ENCODE results near the gene ZNF865.
A peak's percentile ranks its signal among the peaks of the same experiment; 100 is the strongest.

The ZNF865 gene

GRCh38 chr19:55623561-55623960, 18.1 kb downstream of the ZNF865 start:
- DNase-seq (ENCODE audit: low read depth in 2 of 2) = no peak

- peak; percentile 86 to 92 for DNase-seq (ENCODE audit: low read depth in 2 of 2)
Measured at GRCh38 chr19:55624109-55625003, 18.9 kb downstream of the ZNF865 start, which contains the start of gene ZNF784. Gene ZNF784 (minus strand): TSS chr19:55624566. CDS start chr19:55624561, 5 bp downstream.

DNA sequence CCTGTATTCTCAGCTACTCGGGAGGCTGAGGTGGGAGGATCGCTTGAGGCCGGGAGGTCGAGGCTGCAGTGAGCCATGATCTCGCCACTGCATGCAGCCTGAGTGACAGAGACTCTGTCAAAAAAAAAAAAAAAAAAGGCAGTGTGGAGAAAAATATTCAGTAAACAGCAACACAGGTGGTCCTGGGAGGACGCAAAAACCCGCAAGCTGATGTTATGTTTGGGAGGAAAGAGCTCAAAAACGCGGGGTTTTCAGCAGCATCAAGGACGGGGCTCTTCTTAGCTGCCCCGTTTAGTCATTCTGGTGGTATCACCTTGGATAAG, 19.5 kb downstream of the ZNF865 start:
- DNase-seq (ENCODE audit: low read depth in 2 of 2) = no peak

- DNase-seq (ENCODE audit: low read depth in 2 of 2) = no peak
Measured at GRCh38 chr19:55626350-55626749, 20.9 kb downstream of the ZNF865 start.

DNA sequence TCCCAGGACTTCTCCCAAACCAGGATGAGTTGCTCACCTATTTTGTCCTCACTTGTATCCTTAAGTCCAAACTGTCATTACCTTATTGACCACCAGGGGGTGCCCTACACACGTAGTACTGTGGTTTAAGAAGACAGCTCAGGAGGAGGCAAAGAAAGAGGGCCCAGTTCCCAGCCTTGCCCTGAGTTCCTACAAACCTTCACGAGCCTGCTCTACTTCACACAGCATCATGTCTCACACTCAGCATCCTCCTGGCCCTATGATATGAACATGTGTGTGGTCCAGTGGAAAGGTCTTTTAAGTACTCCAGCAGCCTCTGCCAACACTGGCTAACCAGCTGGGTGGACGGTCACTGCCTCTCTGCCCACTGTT, 27.0 kb downstream of the ZNF865 start:
- DNase-seq (ENCODE audit: low read depth in 2 of 2) = peak; percentile 59 to 81

- no peak for DNase-seq (ENCODE audit: low read depth in 2 of 2)
Measured at GRCh38 chr19:55633861-55634260, 28.4 kb downstream of the ZNF865 start.

DNA sequence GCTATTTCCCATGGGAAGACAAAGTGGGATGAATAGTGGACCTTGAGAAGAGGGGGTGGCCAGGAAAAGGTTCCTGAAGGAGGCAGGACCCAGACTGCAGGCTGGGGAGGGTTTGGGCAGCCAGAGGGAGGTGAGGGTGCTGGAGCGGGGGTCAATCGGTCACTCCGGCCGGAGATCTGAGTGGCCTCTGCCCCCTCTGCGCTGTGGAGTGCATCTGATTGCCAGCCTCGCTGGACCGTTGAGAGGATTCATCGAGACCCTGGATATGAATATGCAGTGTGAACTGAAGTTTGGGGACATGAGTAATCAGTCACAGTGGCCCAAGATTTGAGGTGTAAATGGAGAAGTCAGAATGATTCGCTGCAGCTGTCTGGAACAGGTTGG, 29.9 kb downstream of the ZNF865 start:
- no peak for DNase-seq (ENCODE audit: low read depth in 2 of 2)

- no peak for DNase-seq (ENCODE audit: low read depth in 2 of 2)
Measured at GRCh38 chr19:55635856-55636440, 30.5 kb downstream of the ZNF865 start.

DNA sequence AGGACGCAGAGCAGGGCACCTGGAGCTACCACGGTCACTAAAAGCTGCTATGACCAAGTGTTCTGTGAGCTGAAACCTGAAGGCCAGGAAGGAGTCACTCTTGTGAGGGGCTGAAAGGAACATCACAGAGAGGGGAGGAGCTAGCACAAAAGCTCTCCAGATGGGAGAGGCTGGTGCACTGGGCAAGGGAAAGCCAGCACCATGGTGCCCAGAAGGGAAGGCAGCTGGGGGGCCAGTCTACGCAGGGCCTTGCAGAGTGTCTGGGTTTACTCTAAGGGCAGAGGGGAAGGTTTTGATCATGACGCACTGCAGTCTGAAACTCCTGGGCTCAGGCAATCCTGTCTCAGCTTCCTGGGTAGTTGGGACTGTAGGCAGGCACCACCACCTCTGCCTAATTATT, 31.3 kb downstream of the ZNF865 start:
- DNase-seq (ENCODE audit: low read depth in 2 of 2) = no peak

GRCh38 chr19:55637534-55637933, 32.1 kb downstream of the ZNF865 start:
- DNase-seq (ENCODE audit: low read depth in 2 of 2) = no peak

- no peak for DNase-seq (ENCODE audit: low read depth in 2 of 2)
Measured at GRCh38 chr19:55638864-55639359, 33.5 kb downstream of the ZNF865 start.

DNA sequence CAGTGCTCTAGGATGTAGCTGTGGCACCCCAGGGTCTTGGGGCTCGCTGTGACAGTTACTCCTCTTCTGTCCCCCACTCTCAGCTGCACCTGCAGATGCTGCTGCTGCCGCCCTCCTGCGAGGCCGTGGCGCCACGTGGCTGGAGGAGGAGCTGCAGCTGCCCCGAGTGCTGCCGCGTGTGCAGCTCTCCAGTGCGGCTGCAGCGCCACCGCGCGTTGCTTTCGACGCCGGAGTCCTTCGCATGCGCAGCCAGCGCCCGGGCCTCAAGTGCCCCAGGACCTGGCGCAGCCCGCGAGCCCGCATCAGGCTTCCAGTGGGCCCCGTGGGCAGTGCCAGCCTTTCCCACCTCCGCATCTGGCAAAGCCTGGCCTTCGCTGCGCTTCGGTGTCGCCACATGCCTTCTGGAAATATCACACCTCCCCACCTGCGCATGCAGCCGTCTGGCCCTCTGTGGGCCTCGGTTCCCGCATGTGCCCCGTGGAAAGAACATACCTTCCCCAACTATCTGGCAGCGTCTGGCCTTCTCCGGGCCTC, 34.7 kb downstream of the ZNF865 start:
- no peak for DNase-seq (ENCODE audit: low read depth in 2 of 2)

GRCh38 chr19:55640577-55641425, 35.4 kb downstream of the ZNF865 start, which contains the start of gene ZNF580:
Gene ZNF580 (plus strand): TSS chr19:55641002. CDS start chr19:55642509, 1,507 bp downstream.
- no peak for DNase-seq (ENCODE audit: low read depth in 2 of 2)

- no peak for DNase-seq (ENCODE audit: low read depth in 2 of 2)
Measured at GRCh38 chr19:55641426-55642152, 36.1 kb downstream of the ZNF865 start.

DNA sequence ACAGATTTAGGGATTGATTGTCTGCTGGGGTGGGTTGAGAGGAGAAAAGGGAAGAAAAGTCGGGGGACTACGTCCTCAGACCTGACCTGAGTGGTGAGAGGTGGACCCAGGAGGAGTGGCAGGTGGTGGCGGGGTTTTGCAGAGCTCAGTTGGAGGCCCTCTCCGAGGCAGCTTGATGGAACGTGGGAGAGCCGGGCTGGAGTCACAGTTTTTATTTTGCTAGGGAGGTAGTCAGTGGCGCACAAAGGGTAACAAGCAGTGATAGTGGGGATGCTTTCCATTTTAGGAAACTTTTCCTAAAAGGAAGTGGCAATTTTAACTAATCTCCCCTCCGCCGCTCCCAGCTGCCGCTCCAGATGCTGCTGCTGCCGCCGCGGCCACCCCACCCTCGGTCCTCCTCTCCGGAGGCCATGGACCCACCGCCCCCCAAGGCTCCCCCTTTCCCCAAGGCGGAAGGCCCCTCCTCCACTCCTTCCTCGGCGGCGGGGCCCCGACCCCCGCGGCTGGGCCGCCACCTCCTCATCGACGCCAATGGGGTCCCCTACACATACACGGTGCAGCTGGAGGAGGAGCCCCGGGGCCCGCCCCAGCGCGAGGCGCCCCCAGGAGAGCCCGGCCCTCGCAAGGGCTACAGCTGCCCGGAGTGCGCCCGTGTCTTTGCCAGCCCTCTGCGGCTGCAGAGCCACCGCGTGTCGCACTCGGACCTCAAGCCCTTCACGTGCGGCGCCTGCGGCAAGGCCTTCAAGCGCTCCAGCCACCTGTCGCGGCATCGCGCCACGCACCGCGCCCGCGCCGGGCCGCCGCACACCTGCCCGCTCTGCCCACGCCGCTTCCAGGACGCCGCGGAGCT, 36.9 kb downstream of the ZNF865 start:
- DNase-seq (ENCODE audit: low read depth in 2 of 2) = no peak

DNA sequence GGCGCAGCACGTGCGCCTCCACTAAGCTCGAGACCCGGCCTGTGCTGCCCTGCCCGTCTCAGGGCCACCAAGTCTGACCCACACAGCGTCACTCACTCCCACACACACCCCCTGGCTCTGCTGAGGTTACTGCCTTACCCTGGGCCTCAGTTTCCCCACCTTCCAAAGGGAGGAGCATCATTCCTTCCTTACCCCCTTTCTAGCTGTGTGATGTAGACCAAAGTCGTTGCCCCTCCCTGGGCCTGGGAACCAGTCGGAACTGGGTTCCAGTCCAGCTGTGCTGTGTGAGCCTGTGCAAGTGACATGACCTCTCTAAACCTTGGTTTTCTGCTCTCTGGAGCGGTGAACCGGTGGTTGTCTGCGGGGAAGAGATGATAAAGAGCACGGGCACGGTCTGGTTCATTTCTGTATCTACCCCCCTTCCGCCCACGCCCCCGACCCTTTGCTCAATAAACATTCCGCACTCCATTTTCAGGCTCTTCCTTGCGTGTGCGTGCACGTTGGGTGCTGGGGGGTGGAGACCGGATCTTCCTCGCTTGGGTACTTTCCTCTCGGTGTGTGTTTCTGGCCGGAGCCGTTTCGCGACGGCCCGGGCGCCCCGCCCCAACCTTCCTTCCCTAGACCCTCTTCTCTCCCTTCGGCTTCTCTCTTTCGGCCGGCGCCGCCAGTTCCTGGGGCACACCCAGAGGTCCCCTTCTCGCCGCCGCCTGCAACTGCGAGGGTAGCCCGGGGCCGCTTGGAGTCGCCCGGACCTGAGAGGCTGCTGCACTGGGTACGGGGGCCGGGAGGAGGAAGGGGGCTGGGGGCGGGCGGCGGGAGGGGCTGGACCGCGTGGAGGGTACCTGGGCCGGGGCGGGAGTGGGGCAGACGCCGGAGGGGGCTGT, 37.8 kb downstream of the ZNF865 start, which contains the start of gene ZNF581:
TSS of gene ZNF581 (plus strand) at position 647 of the 884 bp plus-strand sequence. CDS start 923 bp downstream, outside the sequence.
- peak; percentile 54 to 55 for DNase-seq (ENCODE audit: low read depth in 2 of 2)

GRCh38 chr19:55643887-55644176, 38.4 kb downstream of the ZNF865 start:
- DNase-seq (ENCODE audit: low read depth in 2 of 2) = no peak

GRCh38 chr19:55644191-55644833, 38.9 kb downstream of the ZNF865 start:
- no peak for DNase-seq (ENCODE audit: low read depth in 2 of 2)

All from stimulated activated CD8-positive, alpha-beta memory T cell treated with anti-CD3 and anti-CD28 coated beads, Interleukin-7, amount 100 ng/mL, for 1 hour (primary cell).